HG03558 (cell line): Measurements from ENCODE around the gene EIF4EBP3.
A peak's percentile ranks its signal among the peaks of the same experiment; 100 is the strongest.

Source experiments
- ATAC-seq: cut with Tn5 transposase; IDR thresholded peaks from one replicate; pipeline ENCODE4 v1.9.1; 2021; ENCODE audit warnings: moderate number of reproducible peaks; ENCODE audit not compliant: unreplicated experiment; ENCODE audit errors: extremely low read depth

EIF4EBP3 gene

GRCh38 chr5:140547508-140548299 lies at the start of gene EIF4EBP3:
EIF4EBP3 (plus strand) TSS chr5:140547662; CDS start chr5:140547738, 76 bp downstream.
- peak; percentile 99 for ATAC-seq

- no peak for ATAC-seq
These were observed 49.6 kb upstream of the EIF4EBP3 start for GRCh38 chr5:140497897-140498296.

DNA sequence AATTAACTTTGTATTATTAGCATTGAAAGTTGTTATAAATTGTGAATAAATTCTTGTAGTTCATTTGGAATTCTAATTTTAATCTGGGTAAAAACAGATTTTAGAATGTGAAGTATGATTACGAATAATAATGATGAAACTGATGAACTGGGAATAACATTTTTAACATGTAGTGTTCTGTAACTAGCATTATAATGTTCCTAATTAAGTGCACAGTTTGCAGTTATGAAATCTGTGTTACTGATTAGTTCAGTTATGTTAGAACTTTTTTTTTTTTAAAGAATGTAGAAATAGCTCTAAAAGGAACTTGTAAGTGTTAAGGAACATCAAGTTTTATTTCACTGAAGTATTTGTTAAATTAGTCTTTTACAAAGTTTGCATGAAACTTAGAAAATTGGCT lies 48.9 kb upstream of the EIF4EBP3 start:
- no peak for ATAC-seq

- ATAC-seq: no peak
These were observed 44.6 kb upstream of the EIF4EBP3 start for GRCh38 chr5:140502834-140503233.

DNA sequence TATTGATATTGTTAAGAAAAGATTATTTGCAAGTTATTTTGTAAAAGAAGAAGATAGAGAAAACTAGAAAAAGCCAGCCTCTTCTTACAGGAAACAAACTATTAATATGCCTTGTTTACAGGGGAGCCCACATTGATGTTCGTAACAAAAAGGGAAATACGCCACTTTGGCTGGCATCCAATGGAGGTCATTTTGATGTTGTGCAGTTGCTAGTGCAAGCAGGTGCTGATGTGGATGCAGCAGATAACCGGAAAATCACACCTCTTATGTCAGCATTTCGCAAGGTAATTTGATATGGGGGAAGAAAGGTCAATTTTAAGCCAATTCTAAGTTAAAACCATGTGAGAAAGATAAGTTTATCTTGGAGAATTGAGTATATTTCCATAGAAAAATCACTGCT lies 37.6 kb upstream of the EIF4EBP3 start:
- no peak for ATAC-seq

GRCh38 chr5:140513124-140513523 lies 34.3 kb upstream of the EIF4EBP3 start:
- ATAC-seq: no peak

DNA sequence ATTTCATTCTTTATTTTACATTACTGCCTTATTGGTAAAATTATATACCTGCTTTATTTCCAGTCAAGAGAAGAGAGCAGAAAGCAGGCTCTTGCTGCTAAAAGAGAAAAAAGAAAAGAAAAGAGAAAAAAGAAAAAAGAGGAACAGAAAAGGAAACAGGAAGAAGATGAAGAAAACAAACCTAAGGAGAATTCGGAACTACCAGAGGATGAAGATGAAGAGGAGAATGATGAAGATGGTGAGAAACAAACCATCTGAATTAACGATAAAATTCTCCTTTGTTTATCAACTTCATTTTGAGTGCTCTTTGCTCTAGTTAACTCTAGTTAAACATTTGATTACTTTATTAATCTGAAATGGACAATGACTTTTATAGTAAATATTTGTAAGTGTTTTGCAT lies 23.5 kb upstream of the EIF4EBP3 start:
- ATAC-seq: no peak

DNA sequence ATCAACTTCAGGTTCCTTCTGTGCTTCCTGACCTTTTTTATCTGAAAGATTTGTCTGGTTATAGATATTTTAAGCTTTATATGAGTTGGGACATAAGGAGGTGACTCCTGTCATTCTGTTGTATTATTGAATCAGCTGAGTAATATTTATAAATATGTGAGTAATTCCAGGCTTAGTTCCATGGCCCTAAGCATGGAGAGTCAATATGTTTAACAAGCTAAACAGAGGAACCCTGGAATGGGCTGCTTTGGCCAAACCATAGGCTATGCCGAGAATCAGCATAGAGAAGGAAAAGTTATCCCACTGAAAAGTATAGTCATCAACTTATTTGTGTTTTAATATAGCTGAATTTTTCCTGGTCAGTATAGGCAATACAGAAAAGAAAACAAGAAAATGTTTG lies 7.2 kb upstream of the EIF4EBP3 start:
- no peak for ATAC-seq

DNA sequence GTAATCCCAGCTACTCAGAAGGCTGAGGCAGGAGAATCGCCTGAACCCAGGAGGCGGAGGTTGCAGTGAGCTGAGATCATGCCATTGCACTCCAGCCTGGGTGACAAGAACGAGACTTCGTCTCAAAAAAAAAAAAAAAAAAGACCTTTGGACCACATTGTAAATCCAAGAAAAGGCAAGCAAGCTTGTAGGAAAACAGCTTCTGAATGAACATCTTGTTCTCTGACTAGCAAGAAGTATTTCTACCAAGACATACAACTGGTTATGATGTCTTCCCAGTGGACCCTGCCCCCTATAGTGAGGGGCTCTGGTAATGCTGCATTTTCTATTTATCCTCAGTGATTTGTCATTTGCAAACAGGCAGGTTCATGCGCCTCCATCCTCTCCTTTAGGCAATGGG lies 4.5 kb upstream of the EIF4EBP3 start:
- ATAC-seq: no peak

DNA sequence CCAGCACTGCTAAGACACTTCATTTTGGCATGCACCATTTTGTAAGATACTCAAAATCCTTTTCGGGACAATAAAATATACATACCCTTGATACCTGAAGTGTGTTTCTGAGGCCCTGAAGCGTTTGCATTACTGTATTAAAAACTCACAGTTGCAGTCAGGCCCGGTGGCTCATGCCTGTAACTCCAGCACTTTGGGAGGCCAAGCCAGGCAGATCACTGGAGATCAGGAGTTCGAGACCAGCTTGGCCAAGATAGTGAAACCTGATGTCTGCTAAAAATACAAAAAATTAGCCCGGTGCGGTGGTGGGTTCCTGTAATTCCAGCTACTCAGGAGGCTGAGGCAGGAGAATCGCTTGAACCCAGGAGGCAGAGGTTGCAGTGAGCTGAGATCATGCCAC lies 2.5 kb upstream of the EIF4EBP3 start:
- no peak for ATAC-seq

GRCh38 chr5:140545606-140546005 lies 1.9 kb upstream of the EIF4EBP3 start:
- no peak for ATAC-seq

- ATAC-seq: no peak
These were observed 483 bp upstream of the EIF4EBP3 start for GRCh38 chr5:140546851-140547507.

GRCh38 chr5:140548300-140548688 lies 832 bp downstream of the EIF4EBP3 start:
- ATAC-seq: no peak

GRCh38 chr5:140548791-140549190 lies 1.3 kb downstream of the EIF4EBP3 start:
- ATAC-seq: no peak

GRCh38 chr5:140549237-140550144 lies 2.0 kb downstream of the EIF4EBP3 start:
- ATAC-seq: no peak

GRCh38 chr5:140550147-140551079 lies 3.0 kb downstream of the EIF4EBP3 start:
- ATAC-seq: no peak

GRCh38 chr5:140551872-140552271 lies 4.4 kb downstream of the EIF4EBP3 start:
- ATAC-seq: no peak

GRCh38 chr5:140553657-140554056 lies 6.2 kb downstream of the EIF4EBP3 start:
- ATAC-seq: no peak

DNA sequence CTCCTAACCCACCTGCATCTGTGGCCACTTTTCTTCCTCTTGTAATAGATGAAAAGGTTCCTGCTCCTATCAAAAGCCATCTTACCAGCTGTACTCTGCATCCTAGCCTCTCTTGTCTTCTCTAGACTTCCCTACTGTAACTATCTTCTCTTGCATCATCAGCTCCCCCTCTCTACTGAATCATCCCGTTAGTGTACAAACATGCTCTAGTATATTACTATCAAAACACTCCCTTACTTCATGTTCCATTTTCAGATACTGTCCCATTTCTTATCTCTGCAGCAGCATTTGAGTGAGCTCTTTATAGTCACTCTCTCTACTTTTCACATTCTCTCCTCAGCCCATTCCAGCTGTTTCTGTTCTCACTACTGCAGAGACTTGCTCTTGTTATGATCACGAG lies 7.0 kb downstream of the EIF4EBP3 start:
- ATAC-seq: no peak
